Sciatic nerve (tissue), 2 donors: Measurements from ENCODE around the gene FLT1. TPM values are rescaled to one million over a fixed set of nuclear protein-coding genes. Genes with fewer than 3 reads are reported as not detected.

Experiments used
- ATAC-seq: fragments of 200-7000 bp; cut with Tn5 transposase; one replicate; pipeline ENCODE4 v1.9.1; 2020; ENCODE audit warnings: mild to moderate bottlenecking, moderate library complexity
- DNase-seq: peaks from one replicate; pipeline ENCODE4 v3.0.0-alpha.2; 2020; ENCODE audit warnings: low spot score
- intact Hi-C: fragments of 100-400 bp; cut with DNase I; formaldehyde crosslinking; loops from one replicate; pipeline ENCODE4 v1.14.2; 2022
- total RNA-seq: library from RNA; stranded (reverse); fragmentation: NEBNext Ultra II Directional; extraction: Animal tissue kit (Norgen Biotek cat#: 25700); gene quantifications from one replicate; pipeline ENCODE4 v1.2.1, GENCODE V29; 2021
- donor health status: DM: no; HTN: no; CAD: no.
- donor health status: DM: no; HTN: no; CAD: no.

The FLT1 gene
- total RNA-seq, 1 donor from 2014 or later, result 84.8 TPM

DNA sequence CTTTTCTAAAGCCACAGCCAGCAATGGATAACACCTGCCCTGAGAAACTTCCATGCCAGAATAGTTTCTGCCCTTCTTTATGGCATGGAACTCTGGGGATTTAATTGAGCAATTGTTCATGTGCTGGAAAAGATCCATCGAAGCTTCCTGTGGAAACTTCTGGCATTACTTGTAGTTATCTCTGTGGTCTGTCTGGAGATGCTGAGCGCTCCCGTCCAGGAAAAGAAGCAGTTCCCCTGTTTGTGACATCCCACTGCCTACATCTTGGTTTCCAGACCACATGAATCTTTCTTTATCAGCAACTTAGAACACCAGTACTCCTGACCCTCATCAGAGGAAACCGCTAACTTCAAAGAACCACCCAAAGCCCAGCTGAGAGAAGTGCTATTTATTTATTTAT, 24.6 kb downstream of the FLT1 start:
- no peak for ATAC-seq
- intact Hi-C loops, result no loop called here
- DNase-seq, result no peak

DNA sequence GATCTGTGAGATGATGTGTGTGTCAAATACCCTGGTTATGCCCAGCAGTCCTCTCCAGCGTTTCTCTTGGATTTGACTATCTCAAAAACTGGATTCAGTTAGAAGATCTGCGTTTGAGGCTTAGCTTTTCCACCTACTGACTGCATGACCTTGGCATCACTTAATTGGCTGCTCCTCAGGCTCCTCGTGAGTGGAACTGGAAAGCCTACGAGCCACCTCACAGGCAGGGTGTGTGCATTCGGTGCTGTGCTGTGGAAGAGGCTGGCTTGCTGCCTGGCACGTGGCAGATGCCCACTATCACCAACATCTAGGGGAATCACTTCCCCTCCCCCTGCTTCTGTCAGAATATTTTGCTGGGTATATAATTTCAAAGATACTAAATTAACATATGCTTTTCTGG, 25.6 kb downstream of the FLT1 start:
- intact Hi-C loops, result no loop called here
- ATAC-seq (no peak), DNase-seq (no peak)

DNA sequence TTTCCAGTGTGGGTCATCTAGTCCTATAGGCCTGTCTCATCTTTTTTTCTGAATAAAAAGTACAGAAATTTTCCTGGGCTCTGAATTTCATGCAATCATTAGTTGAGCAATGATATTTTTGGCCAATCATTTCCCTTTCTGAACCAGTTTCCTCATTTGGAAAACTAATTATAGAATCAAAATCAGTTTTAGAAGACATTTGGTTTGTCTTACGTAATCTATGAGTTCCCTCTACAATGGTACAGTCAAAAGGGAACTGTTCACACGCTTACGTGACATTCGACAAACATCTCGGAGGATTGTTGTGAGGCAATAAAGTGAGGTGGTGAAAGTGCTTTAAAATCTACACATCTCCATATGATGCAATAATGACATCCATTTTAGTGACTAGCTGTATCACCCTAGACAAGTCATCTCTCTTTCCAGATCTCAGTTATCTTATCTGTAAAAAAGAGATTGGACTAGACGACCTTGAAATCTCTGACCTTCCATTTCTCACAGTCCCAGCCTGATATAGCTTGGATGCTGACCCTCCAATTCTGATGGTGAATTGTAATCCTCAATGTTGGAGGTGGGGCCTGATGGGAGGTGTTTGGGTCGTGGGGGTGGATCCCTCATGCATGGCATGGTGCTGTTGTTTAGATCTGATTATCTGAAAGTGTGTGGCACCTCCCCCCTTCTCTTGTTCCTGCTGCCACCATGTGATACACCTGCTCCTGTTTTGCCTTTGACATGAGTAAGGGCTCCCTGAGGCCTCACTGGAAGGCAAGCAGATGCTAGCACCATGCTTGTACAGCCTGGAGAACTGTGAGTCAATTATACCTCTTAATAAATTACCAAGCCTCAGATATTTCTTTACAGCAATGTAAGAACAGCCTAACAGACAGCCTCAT, 26.7 kb downstream of the FLT1 start:
- DNase-seq (no peak), ATAC-seq (peak; percentile 72)
- intact Hi-C loops, result no loop called here

DNA sequence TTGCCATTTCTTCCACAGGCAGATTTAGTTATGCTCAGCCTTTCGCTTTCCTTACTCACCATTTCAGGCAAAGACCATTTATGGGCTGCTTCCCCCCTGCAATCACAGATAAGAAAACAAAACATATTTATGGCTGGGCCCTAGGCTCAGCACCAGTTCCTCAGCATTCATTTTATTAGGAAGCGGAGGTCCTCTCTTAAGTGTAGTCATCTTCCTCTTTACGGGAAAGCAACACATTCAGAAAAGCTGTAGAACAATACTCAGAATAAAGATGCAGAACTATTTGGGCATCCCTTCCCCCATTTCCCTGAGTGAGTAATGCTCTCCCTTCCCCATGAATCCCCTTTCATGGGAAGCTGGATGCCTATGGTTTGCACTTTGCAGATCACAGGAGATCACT, 27.9 kb downstream of the FLT1 start:
- intact Hi-C loops, result no loop called here
- DNase-seq (no peak), ATAC-seq (no peak)

DNA sequence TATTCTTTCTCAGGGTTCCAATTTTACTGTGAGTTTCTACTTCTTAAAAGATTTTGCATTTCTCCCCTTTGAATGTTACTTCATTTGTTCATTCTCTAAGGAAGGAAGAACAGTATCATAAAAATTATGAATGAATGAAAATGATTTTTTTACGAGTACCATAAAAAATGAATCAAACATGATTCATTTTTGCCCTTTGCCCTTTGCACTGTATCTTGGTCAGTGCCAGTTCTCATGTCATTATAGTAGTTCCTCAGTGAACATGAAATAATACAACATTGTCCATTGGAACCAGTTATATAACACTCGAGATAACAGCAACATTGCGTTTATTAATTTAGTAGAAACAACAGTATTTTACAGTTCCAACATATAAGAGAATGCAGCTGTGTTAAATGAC, 28.8 kb downstream of the FLT1 start:
- intact Hi-C loops, result no loop called here
- ATAC-seq (no peak), DNase-seq (no peak)

DNA sequence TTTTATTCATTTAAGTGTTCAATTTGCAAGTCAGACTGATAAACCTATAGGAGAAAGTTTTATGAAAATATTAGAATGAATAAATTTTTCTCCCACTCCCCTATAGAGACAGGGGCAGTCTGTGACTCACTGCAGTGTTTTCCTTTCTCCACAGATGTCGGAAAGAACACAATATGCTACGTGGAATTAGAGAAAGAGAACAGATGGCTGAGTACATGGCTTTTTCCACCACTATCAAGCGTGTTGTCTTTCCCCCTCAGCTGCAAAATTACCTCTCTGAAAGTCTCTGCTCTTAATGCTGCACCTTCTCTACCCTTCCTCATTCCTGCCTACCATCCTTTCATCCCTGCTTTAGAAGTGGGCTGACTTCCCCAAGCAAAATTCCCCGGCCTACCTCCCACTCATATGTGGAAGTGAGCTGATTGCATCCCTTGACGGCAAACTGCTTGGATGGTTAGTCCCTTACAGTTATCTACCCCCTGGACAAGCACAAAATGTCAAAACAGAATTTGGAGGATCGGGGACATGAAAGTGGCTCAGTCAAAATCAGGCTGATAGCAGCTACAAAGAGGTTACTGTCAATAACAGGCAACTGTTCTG, 30.0 kb downstream of the FLT1 start:
- ATAC-seq (no peak), DNase-seq (no peak)
- intact Hi-C loops, result no loop called here

DNA sequence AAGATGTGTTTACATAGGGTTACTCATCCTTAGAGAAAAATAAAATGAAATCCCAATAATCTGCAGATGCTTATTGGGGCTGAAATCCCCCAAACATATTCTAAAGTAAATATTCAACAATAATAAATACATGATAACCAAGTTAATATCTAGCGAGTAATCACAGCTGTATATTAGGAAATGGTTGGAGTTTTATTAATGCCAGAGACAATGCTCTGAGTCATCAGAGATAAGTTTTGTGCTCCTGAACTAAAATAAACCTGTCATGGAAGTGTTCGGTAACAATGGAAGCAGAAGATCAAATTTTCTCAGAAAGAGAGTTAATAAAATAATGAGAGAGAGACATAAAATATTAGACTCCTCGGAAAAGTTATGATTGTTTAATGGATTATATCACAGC, 31.4 kb downstream of the FLT1 start:
- ATAC-seq, result no peak
- no peak for DNase-seq
- intact Hi-C loops, result no loop called here

DNA sequence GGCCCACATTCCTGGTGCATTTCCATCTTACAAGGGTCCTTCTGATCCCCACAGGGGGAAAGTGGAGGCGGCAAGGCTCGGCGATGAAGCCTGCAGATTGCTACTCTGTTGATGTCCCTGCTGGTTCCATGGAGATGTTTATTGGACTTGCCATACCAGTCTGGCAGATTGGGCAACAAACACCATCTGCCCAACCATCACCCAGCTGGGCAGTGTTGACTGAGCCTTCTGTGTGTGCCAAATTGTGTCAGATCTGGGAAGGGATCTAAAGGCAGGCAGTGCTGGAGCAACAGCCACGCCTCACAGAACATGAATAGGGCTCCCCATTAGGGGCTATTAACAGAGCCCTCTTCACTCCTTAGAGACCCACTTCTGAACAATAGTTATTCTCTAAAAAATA, 35.0 kb downstream of the FLT1 start:
- no peak for ATAC-seq
- intact Hi-C loops, result no loop called here
- no peak for DNase-seq

DNA sequence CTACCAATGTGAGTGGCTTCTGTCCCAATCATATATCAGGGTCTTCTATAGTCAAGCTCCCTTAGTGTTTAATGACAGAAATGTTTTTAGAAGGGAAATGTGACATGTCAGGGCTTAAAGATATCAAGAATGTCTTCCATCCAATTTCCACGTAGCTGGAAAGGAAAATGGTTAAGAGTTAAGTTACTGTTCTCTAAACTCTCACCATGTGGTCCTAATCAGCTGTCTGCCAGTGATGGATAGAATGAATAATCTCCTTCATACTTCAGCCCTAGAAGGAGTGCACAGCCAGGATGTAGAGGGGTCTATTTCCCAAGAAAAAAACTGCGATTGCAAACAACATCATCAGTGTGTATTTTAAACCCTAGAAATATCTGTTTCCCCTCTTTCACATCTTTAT, 36.3 kb downstream of the FLT1 start:
- DNase-seq (no peak), ATAC-seq (no peak)
- intact Hi-C loops, result no loop called here

DNA sequence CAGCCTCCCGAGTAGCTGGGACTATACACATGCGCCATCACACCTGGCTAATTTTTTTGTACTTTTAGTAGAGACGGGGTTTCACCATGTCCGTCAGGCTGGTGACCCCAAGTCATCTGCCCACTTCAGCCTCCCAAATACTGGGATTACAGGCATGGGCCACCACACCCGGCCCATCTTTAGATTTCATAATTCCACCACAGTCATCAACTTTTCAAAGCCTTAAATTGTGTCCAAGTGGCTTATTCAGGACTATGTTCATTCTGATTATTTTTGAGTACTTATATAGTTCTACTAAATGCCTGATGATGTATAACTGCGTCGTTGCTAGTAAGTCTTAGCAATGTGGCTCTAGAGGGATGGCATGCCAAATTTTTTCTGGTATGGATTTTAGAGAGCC, 36.9 kb downstream of the FLT1 start:
- intact Hi-C loops, result no loop called here
- no peak for ATAC-seq

DNA sequence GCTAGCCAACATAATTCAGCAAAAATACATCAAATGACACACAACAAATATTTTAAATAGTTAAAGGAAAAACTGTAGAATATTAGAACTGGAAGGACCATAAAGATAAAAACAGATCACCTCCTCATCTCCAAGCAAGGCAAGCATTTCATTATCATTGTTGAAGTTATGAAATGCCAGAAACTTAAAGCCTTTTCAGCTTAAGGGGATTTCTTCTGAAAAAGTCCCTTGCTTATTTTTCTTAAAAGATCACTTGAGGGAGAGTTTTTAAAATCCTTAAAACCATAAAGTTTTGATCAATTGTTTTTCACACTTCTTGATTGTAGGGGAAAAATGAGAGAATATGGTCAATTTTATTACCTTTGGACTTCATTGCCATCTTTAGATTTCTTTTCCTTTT, 37.4 kb downstream of the FLT1 start:
- intact Hi-C loops, result no loop called here
- ATAC-seq (no peak), DNase-seq (no peak)

More for the DNA sequence above, 36.9 kb downstream of the FLT1 start:
- no peak for DNase-seq

DNA sequence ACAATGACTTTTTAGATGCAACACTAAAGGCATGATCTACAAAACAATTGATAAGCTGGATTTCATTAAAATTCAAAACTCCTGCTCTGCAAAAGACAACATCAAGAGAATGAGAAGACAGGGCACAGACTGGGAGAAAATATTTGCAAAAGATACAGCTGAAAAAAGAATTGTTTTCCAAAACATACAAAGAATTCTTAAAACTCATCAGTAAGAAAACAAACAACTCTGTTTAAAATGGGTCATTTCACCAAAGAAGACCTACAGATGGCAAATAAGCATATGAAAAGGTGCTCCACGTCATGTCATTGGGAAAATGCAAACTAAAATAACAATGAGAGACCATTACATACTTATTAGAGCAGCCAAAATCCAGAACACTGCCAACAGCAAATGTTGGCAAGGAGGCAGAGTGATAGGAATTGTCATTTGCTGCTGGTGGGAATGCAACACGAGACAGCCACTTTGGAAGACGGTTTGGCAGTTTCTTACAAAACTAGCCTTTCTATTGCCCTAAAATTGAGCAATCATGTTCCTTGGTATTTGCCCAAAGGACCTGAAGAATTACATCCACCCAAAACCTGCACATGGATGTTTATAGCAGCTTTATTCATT, 39.2 kb downstream of the FLT1 start:
- no peak for ATAC-seq
- intact Hi-C loops, result no loop called here

DNA sequence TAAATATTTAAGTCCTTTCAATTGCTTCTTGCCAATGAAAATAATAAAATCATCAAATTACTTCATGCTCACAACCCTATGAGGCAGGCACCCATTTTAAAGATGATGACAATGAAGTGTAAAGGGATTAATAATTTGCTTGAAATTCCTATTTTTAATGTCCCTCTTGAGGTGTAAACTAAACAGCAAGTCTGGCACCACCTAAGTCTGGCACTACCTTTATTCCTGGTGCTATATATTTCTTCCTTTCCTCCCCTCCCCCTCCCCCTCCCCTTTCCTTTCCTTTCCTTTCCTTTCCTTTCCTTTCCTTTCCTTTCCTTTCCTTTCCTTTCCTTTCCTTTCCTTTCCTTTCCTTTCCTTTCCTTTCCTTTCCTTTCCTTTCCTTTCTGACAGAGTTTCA, 42.2 kb downstream of the FLT1 start:
- DNase-seq, result no peak
- intact Hi-C loops, result no loop called here
- no peak for ATAC-seq

More for the DNA sequence above, 39.2 kb downstream of the FLT1 start:
- DNase-seq, result no peak

DNA sequence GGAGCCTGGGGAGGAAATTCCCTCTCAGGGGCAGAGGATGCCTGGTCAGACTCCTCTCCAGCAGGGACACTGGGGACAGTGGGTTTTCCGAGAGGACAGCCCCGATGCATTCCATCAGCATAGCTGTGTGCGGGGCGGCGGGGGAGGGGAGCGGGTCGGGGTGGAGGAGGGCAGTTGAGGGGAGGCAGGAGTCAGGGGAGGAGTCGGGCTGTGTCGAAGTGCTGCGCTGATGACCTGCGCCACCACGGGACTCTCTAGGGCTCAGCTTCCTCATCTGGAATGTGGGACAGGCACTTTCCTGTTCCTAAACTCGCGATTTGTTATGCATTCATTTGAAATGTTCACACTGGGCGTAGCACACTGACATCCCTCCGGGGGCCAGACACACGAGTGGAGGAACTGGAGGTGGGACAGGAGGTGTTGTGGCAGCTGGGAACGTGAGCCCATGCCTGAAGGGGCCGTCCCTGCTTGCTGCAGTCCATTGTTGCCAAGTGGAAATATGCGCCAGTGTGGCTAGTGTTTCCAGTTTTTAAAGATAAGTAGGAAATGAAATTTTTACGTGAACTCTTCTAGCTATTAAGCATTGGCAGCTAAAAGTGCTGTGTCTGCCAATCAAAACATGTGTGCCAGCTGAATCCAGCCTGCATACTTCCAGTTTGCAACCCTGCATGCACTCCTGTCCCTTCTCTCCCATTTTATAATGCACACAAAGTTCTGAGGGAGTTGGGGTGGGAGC, 43.3 kb downstream of the FLT1 start:
- ATAC-seq, result peak; percentile 41
- intact Hi-C loops, result no loop called here

DNA sequence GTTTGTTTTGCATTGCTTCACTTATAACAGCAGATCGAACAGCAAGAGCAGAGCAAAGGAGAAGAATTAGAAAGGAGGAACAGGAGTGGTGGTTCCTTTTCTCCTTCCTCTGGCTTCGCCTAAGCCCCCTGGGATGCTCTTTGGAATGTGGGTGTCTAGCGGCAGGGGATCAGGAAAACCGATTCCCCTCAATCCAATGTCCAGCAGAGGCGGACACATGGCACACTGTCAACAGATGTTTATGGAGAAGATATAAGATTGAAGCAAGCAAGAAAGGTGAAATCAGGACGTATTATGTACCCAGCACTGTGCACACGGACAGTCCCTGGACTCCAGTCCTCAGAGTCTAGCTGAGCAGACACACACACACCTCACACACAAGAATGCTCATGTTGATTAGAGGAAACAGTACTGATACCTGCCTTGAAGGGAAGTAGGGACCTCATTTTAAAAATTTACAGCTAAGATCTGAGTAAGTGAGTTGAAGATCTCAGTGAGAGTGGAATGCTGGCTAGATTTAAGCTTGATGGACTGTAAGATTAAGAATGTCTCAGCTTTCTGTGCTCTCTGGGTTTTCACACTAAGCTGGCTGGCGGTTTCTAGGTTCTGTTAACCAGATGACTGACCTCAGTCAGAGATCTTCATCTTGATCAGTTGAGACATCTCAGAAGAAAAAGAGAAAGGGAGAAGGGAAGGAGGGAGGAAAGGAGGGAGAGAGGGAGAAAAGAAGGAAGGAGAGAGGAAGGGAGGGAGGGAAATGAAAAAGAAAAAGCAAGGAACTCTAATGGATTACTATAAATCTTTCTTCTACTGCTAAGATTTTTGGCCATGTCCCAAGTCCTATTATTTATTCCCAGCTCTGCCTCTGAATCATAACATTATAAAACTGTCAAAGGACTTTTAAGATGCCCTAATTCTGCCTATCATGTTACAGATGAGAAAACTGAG, 44.8 kb downstream of the FLT1 start:
- intact Hi-C loops, result no loop called here
- no peak for DNase-seq
- no peak for ATAC-seq

More for the DNA sequence above, 43.3 kb downstream of the FLT1 start:
- no peak for DNase-seq

DNA sequence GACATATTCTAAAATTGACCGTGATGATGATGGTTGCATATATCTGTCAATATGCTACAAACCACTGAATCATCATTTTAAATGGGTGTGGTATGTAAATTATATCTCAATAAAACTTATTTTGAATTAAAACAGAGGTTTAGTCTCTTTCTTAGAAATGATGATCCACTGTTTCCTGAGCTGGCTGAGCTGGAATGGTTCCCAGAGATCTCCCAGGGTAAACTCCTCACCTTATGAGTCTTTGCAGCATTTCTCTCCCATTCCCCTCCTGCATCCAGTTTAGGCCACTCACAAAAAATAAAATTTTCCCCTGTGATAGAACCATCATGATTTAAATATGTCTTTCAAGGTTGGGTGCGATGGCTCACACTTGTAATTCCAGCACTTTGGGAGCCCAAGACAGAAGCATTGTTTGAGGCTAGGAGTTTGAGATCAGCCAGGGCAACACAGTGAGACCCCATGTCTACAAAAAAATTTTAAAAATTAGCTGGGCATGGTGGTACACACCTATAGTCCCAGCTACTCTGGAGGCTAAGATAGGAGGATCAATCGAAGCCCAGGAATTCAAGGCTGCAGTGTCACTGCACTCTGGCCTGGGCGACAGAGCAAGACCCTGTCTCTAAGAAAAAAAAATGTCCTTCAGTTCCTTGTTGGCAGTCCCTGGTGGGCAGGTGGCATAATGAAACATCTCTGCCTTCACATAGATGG, 46.1 kb downstream of the FLT1 start:
- DNase-seq (no peak), ATAC-seq (no peak)
- intact Hi-C loops, result no loop called here

DNA sequence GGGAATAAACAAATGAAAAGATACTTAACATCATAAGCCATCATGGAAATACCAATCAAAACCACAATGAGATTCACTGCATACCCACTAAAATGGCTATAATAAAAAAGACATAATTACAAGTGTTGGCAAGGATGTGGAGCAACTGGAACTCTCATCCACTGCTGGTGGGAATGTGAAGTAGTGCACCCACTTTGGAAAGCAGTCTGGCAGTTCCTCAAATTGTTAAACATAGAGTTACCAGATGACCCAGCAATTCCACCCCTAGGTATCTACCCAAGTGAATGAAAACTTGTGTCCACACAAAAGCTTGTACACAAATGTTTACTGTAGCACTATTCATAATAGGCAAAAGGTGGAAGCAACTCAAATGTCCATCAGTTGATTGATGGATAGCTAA, 46.9 kb downstream of the FLT1 start:
- ATAC-seq, result no peak
- DNase-seq, result no peak
- intact Hi-C loops, result no loop called here

DNA sequence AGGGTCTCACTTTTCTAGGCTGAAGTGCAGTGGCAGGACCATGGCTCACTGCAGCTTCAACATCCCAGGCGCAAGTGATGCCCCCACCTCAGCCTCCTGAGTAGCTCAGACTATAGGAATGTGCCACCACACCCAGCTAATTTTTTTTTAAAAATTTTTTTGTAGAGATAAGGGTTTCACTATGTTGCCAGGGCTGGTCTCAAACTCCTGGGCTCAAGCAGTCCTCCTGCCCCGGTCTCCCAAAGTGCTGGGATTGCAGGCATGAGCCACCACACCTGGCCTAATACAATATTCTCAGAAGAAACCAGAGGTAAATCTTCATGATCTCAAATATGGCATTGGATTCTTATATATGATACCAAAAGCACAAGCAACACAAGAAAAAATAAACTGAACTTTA, 47.7 kb downstream of the FLT1 start:
- DNase-seq (no peak), ATAC-seq (no peak)
- intact Hi-C loops, result no loop called here
